HepG2 (cell line): ENCODE data around the gene BTRC. TPM values are rescaled to one million over a fixed set of nuclear protein-coding genes. Genes with fewer than 3 reads are reported as not detected.

ENCODE experiments used
- HNRNPH1 ChIP-seq: fragments of 200-400 bp; formaldehyde crosslinking; optimal IDR thresholded peaks from 2 replicates; pipeline ENCODE3; 2017; ENCODE audit warnings: mild to moderate bottlenecking, low read depth, low read length
- HOXA9 ChIP-seq: sonication (generic); formaldehyde crosslinking; IDR thresholded peaks from 2 replicates; pipeline ENCODE4 v1.8.1; 2022; ENCODE audit warnings: missing genetic modification reagents, mild to moderate bottlenecking, moderate library complexity, borderline replicate concordance
- IRF2 ChIP-seq: IDR thresholded peaks from 2 replicates; pipeline ENCODE4 v1.6.1; 2018; ENCODE audit warnings: missing genetic modification reagents, missing compliant biosample characterization
- LCORL ChIP-seq, 2 experiments: fragments of 450-650 bp in 1 of 2; sonication (generic) in 1 of 2; formaldehyde crosslinking in 1 of 2; IDR thresholded peaks; 2 replicates each; pipeline versions ENCODE4 v1.5.0 to v1.6.1; 2017 to 2020; ENCODE audit warnings: antibody characterized with exemption in 1 of 2, missing genetic modification reagents in 1 of 2
- MEIS1 ChIP-seq: sonication (generic); formaldehyde crosslinking; IDR thresholded peaks from 2 replicates; pipeline ENCODE4 v1.9.0; 2021; ENCODE audit warnings: mild to moderate bottlenecking, missing genetic modification reagents, moderate library complexity, borderline replicate concordance
- MIXL1 ChIP-seq: IDR thresholded peaks from 2 replicates; pipeline ENCODE4 v1.6.1; 2016
- SP4 ChIP-seq: sonication (generic); formaldehyde crosslinking; IDR thresholded peaks from 2 replicates; pipeline ENCODE4 v1.8.1; 2023; ENCODE audit warnings: mild to moderate bottlenecking, missing genetic modification reagents
- SRY ChIP-seq: sonication (generic); formaldehyde crosslinking; IDR thresholded peaks from 2 replicates; pipeline ENCODE4 v1.8.0; 2022; ENCODE audit warnings: mild to moderate bottlenecking, missing genetic modification reagents
- ZNF720 ChIP-seq: sonication (generic); formaldehyde crosslinking; IDR thresholded peaks from 2 replicates; pipeline ENCODE4 v1.4.0; 2020; ENCODE audit warnings: missing genetic modification reagents
- ZNF772 ChIP-seq: sonication (generic); formaldehyde crosslinking; IDR thresholded peaks from 2 replicates; pipeline ENCODE4 v1.5.0; 2020; ENCODE audit warnings: mild to moderate bottlenecking, missing genetic modification reagents
- ZNF792 ChIP-seq: IDR thresholded peaks from 2 replicates; pipeline ENCODE4 v1.6.1; 2016
- polyA plus RNA-seq, 8 experiments: library from polyadenylated mRNA; depleted of rRNA in 3 of 8; stranded (reverse) in 7 of 8; unstranded in 1 of 8; fragments of >200 nt; fragmentation: Illumina TruSeq in 4 of 8; extraction: Trizol in 4 of 8; gene quantifications; 2 replicates each; pipeline versions ENCODE4 v1.2.1 to v1.2.3, GENCODE V29; 2011 to 2016; ENCODE audit warnings: low read depth in 4 of 8, missing spikeins in 1 of 8, mixed read lengths in 1 of 8; ENCODE audit not compliant: insufficient read depth in 1 of 8
- total RNA-seq, 5 experiments: library from RNA; depleted of rRNA; stranded (reverse); fragments of >200 nt; fragmentation: Illumina TruSeq; extraction: Trizol; gene quantifications; 2 replicates each; pipeline ENCODE4 v1.2.3, GENCODE V29; 2016; ENCODE audit warnings: low read depth in 1 of 5
- TF ChIP-seq, protein P1 (sequence below): sonication (generic); formaldehyde crosslinking; conservative IDR thresholded peaks from 2 replicates; pipeline ENCODE4 v1.4.0; 2020; ENCODE audit warnings: missing genetic modification reagents
- TF ChIP-seq, protein P2 (sequence below): sonication (generic); formaldehyde crosslinking; IDR thresholded peaks from 2 replicates; pipeline ENCODE4 v1.4.0; 2020; ENCODE audit warnings: missing genetic modification reagents
- TF ChIP-seq, protein P3 (sequence below): sonication (generic); formaldehyde crosslinking; conservative IDR thresholded peaks from 2 replicates; pipeline ENCODE4 v1.4.0; 2020; ENCODE audit warnings: mild to moderate bottlenecking, missing genetic modification reagents, moderate library complexity
- TF ChIP-seq, protein P4 (sequence below): IDR thresholded peaks from 2 replicates; pipeline ENCODE4 v1.6.1; 2016; ENCODE audit warnings: low read depth
- TF ChIP-seq, protein P5 (sequence below): sonication (generic); formaldehyde crosslinking; IDR thresholded peaks from 2 replicates; pipeline ENCODE4 v1.4.0; 2020; ENCODE audit warnings: mild to moderate bottlenecking, missing genetic modification reagents
- TF ChIP-seq, protein P6 (sequence below): sonication (generic); formaldehyde crosslinking; conservative IDR thresholded peaks from 2 replicates; pipeline ENCODE4 v1.4.0; 2020; ENCODE audit warnings: missing genetic modification reagents

BTRC gene
- total and polyA plus RNA-seq, 2 of the 13 experiments (the other 11 are each of a cell fraction or from before 2014, with no cell fraction given) = 12.0 to 14.4 TPM

DNA sequence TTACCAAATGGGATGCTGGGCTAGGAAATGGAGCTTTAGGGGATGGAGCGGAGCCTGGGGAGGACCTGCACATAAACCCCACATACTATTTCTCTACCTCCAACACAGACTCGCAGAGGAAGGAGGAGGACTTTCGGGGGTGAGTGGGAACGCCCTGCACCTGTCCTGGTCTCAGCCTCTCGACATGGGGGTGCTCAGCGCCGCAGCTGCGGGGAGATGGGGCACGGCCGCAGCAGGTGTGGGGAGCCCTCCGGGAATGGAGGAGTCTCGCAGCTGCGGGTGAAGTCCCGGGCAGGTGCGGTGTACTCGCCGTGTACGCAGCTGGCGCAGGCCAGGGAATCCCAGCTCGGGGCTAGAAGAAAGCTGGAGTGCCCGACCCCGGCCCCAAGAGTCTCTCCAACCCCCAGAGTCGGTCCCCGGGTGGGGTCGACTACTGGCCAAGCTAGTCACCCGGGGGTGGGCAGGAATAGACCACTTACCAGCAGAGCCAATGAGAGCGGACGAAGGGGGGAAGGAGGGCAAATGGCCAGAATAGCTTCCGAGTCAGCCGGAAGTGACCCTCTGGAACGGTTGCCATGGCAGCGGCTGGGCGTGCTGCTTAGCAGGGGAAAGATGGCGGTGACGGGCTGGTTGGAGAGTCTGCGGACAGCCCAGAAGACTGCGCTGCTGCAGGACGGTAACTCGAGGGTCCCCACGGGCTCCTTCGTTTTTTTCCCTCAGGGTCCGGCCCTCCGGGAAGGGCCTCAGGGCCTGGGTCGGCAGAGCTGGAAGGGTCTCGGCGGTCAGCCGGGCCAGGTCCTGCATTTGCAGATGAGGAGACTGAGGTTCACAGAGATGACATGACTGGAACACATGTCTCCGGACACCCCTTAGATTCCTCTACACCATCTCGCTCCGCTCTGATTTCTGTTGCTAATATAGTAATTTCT is 234.0 kb downstream of the BTRC start, which contains the start of the genes DPCD and POLL (continued):
- TF ChIP-seq LCORL (IDR thresholded peaks at IDR 0.05) (no peak), LCORL (CRISPR knock-in tag; IDR thresholded peaks at IDR 0.05) (no peak; the same call in 1 of the 2 replicates), IRF2 (CRISPR knock-in tag) (no peak; the same call in 1 of the 2 replicates), ZNF720 (CRISPR knock-in tag) (no peak), SP4 (CRISPR knock-in tag) (peak; percentile 39; the same call in 1 of the 2 replicates), SRY (no peak), ZNF792 (CRISPR knock-in tag) (no peak; the same call in 1 of the 2 replicates), ZNF772 (CRISPR knock-in tag) (no peak; the same call in 1 of the 2 replicates), HOXA9 (no peak), MIXL1 (no peak), MEIS1 (CRISPR knock-in tag) (0 out of 2 replicates have a peak, but pooled peaks have one; percentile 41), HNRNPH1 (no peak)
- TF ChIP-seq, protein P1, sequence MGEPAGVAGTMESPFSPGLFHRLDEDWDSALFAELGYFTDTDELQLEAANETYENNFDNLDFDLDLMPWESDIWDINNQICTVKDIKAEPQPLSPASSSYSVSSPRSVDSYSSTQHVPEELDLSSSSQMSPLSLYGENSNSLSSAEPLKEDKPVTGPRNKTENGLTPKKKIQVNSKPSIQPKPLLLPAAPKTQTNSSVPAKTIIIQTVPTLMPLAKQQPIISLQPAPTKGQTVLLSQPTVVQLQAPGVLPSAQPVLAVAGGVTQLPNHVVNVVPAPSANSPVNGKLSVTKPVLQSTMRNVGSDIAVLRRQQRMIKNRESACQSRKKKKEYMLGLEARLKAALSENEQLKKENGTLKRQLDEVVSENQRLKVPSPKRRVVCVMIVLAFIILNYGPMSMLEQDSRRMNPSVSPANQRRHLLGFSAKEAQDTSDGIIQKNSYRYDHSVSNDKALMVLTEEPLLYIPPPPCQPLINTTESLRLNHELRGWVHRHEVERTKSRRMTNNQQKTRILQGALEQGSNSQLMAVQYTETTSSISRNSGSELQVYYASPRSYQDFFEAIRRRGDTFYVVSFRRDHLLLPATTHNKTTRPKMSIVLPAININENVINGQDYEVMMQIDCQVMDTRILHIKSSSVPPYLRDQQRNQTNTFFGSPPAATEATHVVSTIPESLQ (CRISPR knock-in tag) = no peak
- TF ChIP-seq, protein P2, sequence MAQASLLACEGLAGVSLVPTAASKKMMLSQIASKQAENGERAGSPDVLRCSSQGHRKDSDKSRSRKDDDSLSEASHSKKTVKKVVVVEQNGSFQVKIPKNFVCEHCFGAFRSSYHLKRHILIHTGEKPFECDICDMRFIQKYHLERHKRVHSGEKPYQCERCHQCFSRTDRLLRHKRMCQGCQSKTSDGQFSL (CRISPR knock-in tag) = 0 out of 2 replicates have a peak, but pooled peaks have one; percentile 36
- TF ChIP-seq, protein P3, sequence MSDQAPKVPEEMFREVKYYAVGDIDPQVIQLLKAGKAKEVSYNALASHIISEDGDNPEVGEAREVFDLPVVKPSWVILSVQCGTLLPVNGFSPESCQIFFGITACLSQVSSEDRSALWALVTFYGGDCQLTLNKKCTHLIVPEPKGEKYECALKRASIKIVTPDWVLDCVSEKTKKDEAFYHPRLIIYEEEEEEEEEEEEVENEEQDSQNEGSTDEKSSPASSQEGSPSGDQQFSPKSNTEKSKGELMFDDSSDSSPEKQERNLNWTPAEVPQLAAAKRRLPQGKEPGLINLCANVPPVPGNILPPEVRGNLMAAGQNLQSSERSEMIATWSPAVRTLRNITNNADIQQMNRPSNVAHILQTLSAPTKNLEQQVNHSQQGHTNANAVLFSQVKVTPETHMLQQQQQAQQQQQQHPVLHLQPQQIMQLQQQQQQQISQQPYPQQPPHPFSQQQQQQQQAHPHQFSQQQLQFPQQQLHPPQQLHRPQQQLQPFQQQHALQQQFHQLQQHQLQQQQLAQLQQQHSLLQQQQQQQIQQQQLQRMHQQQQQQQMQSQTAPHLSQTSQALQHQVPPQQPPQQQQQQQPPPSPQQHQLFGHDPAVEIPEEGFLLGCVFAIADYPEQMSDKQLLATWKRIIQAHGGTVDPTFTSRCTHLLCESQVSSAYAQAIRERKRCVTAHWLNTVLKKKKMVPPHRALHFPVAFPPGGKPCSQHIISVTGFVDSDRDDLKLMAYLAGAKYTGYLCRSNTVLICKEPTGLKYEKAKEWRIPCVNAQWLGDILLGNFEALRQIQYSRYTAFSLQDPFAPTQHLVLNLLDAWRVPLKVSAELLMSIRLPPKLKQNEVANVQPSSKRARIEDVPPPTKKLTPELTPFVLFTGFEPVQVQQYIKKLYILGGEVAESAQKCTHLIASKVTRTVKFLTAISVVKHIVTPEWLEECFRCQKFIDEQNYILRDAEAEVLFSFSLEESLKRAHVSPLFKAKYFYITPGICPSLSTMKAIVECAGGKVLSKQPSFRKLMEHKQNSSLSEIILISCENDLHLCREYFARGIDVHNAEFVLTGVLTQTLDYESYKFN = no peak
- TF ChIP-seq, protein P4, sequence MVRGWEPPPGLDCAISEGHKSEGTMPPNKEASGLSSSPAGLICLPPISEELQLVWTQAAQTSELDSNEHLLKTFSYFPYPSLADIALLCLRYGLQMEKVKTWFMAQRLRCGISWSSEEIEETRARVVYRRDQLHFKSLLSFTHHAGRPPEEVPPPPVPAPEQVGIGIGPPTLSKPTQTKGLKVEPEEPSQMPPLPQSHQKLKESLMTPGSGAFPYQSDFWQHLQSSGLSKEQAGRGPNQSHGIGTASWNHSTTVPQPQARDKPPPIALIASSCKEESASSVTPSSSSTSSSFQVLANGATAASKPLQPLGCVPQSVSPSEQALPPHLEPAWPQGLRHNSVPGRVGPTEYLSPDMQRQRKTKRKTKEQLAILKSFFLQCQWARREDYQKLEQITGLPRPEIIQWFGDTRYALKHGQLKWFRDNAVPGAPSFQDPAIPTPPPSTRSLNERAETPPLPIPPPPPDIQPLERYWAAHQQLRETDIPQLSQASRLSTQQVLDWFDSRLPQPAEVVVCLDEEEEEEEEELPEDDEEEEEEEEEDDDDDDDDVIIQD (CRISPR knock-in tag) = no peak
- TF ChIP-seq, protein P5, sequence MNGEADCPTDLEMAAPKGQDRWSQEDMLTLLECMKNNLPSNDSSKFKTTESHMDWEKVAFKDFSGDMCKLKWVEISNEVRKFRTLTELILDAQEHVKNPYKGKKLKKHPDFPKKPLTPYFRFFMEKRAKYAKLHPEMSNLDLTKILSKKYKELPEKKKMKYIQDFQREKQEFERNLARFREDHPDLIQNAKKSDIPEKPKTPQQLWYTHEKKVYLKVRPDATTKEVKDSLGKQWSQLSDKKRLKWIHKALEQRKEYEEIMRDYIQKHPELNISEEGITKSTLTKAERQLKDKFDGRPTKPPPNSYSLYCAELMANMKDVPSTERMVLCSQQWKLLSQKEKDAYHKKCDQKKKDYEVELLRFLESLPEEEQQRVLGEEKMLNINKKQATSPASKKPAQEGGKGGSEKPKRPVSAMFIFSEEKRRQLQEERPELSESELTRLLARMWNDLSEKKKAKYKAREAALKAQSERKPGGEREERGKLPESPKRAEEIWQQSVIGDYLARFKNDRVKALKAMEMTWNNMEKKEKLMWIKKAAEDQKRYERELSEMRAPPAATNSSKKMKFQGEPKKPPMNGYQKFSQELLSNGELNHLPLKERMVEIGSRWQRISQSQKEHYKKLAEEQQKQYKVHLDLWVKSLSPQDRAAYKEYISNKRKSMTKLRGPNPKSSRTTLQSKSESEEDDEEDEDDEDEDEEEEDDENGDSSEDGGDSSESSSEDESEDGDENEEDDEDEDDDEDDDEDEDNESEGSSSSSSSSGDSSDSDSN (CRISPR knock-in tag) = peak; percentile 17; the same call in 1 of the 2 replicates
- TF ChIP-seq, protein P6, sequence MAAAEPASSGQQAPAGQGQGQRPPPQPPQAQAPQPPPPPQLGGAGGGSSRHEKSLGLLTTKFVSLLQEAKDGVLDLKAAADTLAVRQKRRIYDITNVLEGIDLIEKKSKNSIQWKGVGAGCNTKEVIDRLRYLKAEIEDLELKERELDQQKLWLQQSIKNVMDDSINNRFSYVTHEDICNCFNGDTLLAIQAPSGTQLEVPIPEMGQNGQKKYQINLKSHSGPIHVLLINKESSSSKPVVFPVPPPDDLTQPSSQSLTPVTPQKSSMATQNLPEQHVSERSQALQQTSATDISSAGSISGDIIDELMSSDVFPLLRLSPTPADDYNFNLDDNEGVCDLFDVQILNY (CRISPR knock-in tag) = no peak
